GM21825 (cell line): ENCODE results near the gene HS6ST3.
"Not testable (repeated sequence)": the region's sequence is repeated elsewhere in the genome, so short reads cannot be mapped to it uniquely, and the experiment has no call there.

ENCODE experiments used
- ATAC-seq: cut with Tn5 transposase; IDR thresholded peaks from one replicate; pipeline ENCODE4 v1.9.1; 2021; ENCODE audit warnings: mild to moderate bottlenecking, moderate library complexity; ENCODE audit not compliant: unreplicated experiment

HS6ST3 gene

DNA sequence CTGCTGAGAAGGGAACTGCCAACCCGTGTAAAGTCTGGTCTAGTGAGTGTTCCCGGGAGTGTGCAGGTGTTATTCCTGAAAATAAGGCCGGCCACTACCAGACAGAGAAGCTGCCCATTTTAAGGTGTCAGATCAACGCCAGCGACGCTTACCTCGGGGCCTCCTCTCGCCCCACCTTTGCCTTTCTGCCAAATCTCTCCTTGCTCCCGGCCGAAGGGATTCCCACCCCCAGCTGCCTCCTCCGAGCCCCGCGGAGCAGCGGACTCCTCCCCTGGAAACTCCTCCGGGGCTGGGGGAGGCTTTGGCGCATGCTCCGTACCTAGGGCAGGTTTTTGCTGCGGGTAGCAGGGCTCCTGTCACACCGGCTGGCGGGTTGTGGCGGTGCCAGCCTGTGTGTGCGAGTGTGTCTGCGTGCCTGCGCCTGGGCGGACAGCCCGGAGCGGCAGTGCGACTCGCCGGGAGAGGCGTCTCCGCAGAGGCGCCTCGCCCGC, at the start of gene HS6ST3:
Gene HS6ST3 (plus strand): TSS at position 359 of the 491 bp plus-strand sequence.
- ATAC-seq, result no peak

GRCh38 chr13:96041326-96042110, 48.4 kb upstream of the HS6ST3 start:
- ATAC-seq, result no peak

GRCh38 chr13:96044238-96044637, 45.7 kb upstream of the HS6ST3 start:
- ATAC-seq, result no peak

GRCh38 chr13:96046449-96047126, 43.3 kb upstream of the HS6ST3 start:
- not testable (repeated sequence) for ATAC-seq

- not testable (repeated sequence) for ATAC-seq
Observed at GRCh38 chr13:96050955-96051354, 39.0 kb upstream of the HS6ST3 start.

DNA sequence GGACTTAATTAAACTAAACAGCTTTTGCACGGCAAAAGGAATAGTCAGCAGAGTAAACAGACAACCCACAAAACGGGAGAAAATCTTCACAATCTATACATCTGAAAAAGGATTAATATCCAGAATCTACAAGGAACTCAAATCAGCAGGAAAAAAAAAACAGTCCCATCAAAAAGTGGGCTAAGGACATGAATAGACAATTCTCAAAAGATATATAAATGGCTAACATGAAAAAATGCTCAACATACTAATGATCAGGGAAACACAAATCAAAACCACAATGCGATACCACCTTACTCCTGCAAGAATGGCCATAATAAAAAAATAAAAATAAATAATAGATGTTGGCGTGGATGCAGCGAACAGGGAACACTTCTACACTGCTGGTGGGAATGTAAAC, 38.4 kb upstream of the HS6ST3 start:
- not testable (repeated sequence) for ATAC-seq

- ATAC-seq, result not testable (repeated sequence)
Observed at GRCh38 chr13:96051946-96052345, 38.0 kb upstream of the HS6ST3 start.

DNA sequence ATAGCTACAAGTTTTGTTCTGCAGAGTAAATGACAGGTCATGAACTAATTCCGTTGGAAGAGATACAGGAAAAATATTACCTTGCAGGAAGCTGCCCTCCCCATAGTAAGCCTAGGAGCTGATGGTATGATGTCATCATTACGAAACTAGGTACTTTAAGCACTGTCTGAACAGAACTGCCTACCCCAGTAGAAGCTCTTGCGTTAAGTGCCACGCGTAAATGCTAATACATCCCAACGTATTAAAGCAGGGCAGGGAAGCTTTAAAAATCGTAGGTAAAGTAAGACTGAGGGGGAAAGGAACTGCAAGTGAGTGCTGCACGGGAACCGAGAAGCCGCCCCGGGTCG, 37.3 kb upstream of the HS6ST3 start:
- peak; percentile 42 for ATAC-seq

GRCh38 chr13:96053003-96053703, 36.8 kb upstream of the HS6ST3 start, which contains the start of gene UGGT2:
Gene UGGT2 (minus strand): TSS chr13:96053401. CDS start chr13:96053312, 89 bp downstream.
- ATAC-seq, result peak; percentile 95

GRCh38 chr13:96065849-96066248, 24.1 kb upstream of the HS6ST3 start:
- ATAC-seq, result no peak

- no peak for ATAC-seq
Observed at GRCh38 chr13:96068729-96069128, 21.2 kb upstream of the HS6ST3 start.

DNA sequence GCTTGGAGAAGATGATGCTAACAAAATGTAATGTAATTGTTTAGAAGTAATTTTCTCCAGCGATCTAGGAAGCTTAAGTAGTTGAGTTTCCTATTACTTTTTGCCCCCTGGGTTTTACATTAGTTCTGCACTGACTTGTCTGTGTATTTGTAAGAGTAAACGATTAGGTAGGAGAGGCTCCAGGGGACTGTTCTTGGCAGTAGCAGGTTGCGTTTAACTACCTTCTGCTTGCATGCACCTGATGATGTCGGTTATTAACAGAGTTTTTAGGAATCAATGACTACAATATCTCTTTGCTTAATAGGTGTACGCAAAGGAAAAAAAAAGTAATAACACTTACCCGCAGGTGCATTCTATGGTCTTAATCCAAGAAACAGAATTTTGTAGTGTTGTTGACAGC, 18.4 kb upstream of the HS6ST3 start:
- ATAC-seq, result no peak

DNA sequence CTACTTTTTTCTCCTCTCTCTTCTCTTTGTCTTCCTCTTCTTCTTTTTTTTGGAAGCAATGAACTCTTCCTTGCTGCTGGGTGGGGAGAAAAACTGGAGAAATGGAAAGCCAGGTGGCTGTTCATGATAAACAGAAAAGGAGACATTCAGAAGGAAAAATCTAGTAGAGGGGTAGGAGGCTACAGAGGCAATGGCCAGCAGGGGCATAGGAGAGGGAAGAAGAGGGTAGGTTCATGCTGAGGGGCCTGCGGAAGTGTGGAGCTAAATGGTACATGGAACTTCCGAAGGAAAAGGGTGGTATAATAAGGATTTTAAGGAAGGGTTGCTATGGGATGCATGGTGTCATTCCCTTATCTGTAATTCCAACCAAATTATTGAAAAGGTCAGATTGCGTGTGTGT, 17.5 kb upstream of the HS6ST3 start:
- ATAC-seq, result no peak

DNA sequence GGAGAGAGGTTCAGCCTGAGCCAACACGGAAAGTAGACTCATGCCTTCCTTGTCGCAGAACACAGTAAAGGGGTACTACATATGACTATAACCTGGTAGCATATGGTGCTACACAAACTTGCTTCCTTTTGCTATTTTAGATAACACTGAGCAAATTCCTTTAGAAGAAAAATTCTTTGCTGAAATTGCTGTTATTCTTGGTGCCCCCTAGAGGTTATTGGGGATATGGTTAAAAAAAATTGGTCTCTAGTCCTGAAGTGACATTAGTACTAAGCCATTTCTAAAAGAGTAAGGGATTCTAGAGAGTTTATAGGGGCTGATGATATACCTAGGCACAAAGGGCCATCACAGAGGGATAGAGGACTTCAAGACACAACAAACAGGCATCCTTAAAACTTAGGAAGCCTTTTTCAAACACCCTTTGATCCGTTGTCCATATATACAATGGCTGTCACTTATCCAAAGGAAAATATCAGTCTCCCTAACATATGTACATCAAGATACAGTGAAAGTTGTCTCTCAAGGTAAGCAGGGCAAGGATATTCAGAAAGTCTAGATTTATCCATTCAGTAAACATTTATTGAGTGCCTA, 13.9 kb upstream of the HS6ST3 start:
- ATAC-seq, result no peak

DNA sequence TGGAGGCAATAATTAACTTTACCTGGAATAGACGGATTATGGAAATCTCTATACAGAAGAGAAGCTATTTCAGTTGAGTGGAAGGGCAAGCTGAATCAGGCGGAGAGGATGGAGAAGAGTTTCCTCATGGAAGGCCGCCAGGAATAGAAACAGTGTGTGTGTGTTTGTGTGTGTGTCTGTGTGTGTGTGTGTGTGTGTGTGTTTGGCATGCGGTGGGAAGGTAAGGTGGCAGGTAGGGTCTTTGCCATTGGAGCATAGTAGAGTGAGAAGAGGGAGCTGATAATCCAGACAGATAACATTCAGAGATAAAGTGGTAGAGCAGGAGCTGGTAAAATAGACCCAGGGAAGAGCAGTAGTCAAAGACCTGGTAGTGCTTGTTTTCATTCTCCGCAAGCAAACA, 9.2 kb upstream of the HS6ST3 start:
- ATAC-seq, result no peak

DNA sequence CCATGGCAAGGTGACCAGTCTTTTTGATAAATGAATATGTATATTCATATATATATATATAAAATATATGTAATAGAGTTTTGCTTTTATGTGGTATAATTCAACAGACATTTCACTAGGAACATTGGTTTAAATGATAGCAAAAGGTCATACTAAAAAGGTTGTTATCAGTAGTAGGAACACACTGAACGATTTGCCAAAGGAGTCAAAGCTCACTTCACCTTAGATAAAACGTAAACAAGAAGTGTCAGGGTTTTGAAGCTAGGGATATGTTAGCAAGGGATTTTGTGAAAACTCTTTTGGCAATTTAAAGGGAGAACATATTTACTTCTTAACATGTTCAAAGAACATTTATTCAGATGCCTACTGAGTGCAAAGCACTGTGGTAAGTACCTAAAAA, 8.0 kb upstream of the HS6ST3 start:
- ATAC-seq, result no peak

- no peak for ATAC-seq
Observed at GRCh38 chr13:96082640-96083039, 7.3 kb upstream of the HS6ST3 start.

- no peak for ATAC-seq
Observed at GRCh38 chr13:96086736-96087135, 3.2 kb upstream of the HS6ST3 start.

GRCh38 chr13:96089139-96089538, 768 bp upstream of the HS6ST3 start:
- no peak for ATAC-seq

- no peak for ATAC-seq
Observed at GRCh38 chr13:96090240-96091101, 564 bp downstream of the HS6ST3 start.
